Keratinocyte (primary cell): Measurements from ENCODE around the gene FAM53B. TPM values are rescaled to one million over a fixed set of nuclear protein-coding genes. Genes with fewer than 3 reads are reported as not detected.

Experiments
- DNase-seq: peaks from one replicate; pipeline ENCODE4 v3.0.0-alpha.2; 2011; ENCODE audit warnings: low read depth, missing footprints, low spot score
- FAIRE-seq: peaks from 2 replicates; lab custom pipeline; 2011; peaks lifted over from hg19 to GRCh38; lab: Jason Lieb, UNC
- H2AFZ ChIP-seq: 2 replicates; pipeline ENCODE4 v1.6.0; 2012; ENCODE audit warnings: low read length, control low read depth, inconsistent platforms; ENCODE audit not compliant: control insufficient read depth
- H3K27ac ChIP-seq: 2 replicates; pipeline ENCODE4 v1.5.1; 2011; ENCODE audit warnings: low read length; ENCODE audit not compliant: control insufficient read depth, insufficient read depth
- H3K27me3 ChIP-seq: 3 replicates; pipeline ENCODE4 v1.6.0; 2011; ENCODE audit warnings: low read length; ENCODE audit not compliant: control insufficient read depth, insufficient read depth; ENCODE audit errors: extremely low read depth
- H3K36me3 ChIP-seq, 2 experiments: 2 replicates in 1 of 2; 3 replicates in 1 of 2; pipeline ENCODE4 v1.5.1; 2011; ENCODE audit warnings: low read length in 2 of 2, mild to moderate bottlenecking in 1 of 2; ENCODE audit not compliant: control insufficient read depth in 2 of 2, insufficient read depth in 2 of 2; ENCODE audit errors: extremely low read depth in 1 of 2
- H3K4me1 ChIP-seq: 3 replicates; pipeline ENCODE4 v1.5.1; 2011; ENCODE audit warnings: low read length; ENCODE audit not compliant: control insufficient read depth, insufficient read depth; ENCODE audit errors: extremely low read depth
- H3K4me2 ChIP-seq: 3 replicates; pipeline ENCODE4 v1.6.0; 2011; ENCODE audit warnings: low read depth, low read length; ENCODE audit not compliant: control insufficient read depth, insufficient read depth; ENCODE audit errors: extremely low read depth
- H3K4me3 ChIP-seq, 3 experiments: fragments of 200-600 bp in 1 of 3; sonication (generic) in 1 of 3; 2 replicates in 2 of 3; 3 replicates in 1 of 3; pipeline ENCODE4 v1.5.1; 2011 to 2016; ENCODE audit warnings: low read length in 3 of 3, mild to moderate bottlenecking in 3 of 3, control low read depth in 2 of 3, inconsistent platforms in 1 of 3, low read depth in 1 of 3, mixed read lengths in 1 of 3, mixed run types in 1 of 3, moderate library complexity in 1 of 3; ENCODE audit not compliant: control insufficient read depth in 2 of 3, insufficient read depth in 2 of 3; ENCODE audit errors: extremely low read depth in 1 of 3
- H3K79me2 ChIP-seq: 2 replicates; pipeline ENCODE4 v1.6.0; 2012; ENCODE audit warnings: low read length; ENCODE audit not compliant: control insufficient read depth, insufficient read depth
- H3K9ac ChIP-seq: 3 replicates; pipeline ENCODE4 v1.6.0; 2011; ENCODE audit warnings: low read length; ENCODE audit not compliant: control insufficient read depth, insufficient read depth; ENCODE audit errors: extremely low read depth
- H3K9me1 ChIP-seq: 3 replicates; pipeline ENCODE4 v1.6.0; 2011; ENCODE audit warnings: low read length; ENCODE audit not compliant: control insufficient read depth, insufficient read depth; ENCODE audit errors: extremely low read depth
- H3K9me3 ChIP-seq: 2 replicates; pipeline ENCODE4 v1.5.1; 2012; ENCODE audit warnings: low read depth, low read length; ENCODE audit not compliant: control insufficient read depth
- H4K20me1 ChIP-seq: 3 replicates; pipeline ENCODE4 v1.6.0; 2011; ENCODE audit warnings: low read length; ENCODE audit not compliant: control insufficient read depth, insufficient read depth; ENCODE audit errors: extremely low read depth
- CTCF ChIP-seq, 3 experiments: IDR thresholded peaks in 1 of 3; conservative IDR thresholded peaks in 1 of 3; optimal IDR thresholded peaks in 1 of 3; 2 replicates in 2 of 3; 3 replicates in 1 of 3; pipeline versions ENCODE3 to v1.5.1; 2011; ENCODE audit warnings: low read length in 3 of 3, mild to moderate bottlenecking in 3 of 3, moderate library complexity in 2 of 3, control low read depth in 1 of 3, inconsistent platforms in 1 of 3; ENCODE audit not compliant: insufficient read depth in 2 of 3; ENCODE audit errors: extremely low read depth in 1 of 3
- EZH2 ChIP-seq: IDR thresholded peaks from one replicate; pipeline ENCODE4 v1.6.1; 2012; ENCODE audit warnings: inconsistent platforms, mild to moderate bottlenecking, low read length, moderate library complexity
- dilution Hi-C: fragments of 300-500 bp; cut with MboI; formaldehyde crosslinking; loops from one replicate; pipeline ENCODE4 v1.7.0; 2020; ENCODE audit warnings: low sequenced_read_pairs; ENCODE audit not compliant: extremely low pct_ligation_motif_present
- polyA plus RNA-seq, 5 experiments: library from polyadenylated mRNA; depleted of rRNA in 3 of 5; stranded (reverse) in 3 of 5; stranded (forward) in 1 of 5; unstranded in 1 of 5; fragments of >200 nt; gene quantifications; 1 replicate in 1 of 5; 2 replicates in 3 of 5; 3 replicates in 1 of 5; pipeline versions ENCODE4 v1.2.1 to v1.2.3, GENCODE V29; 2011 to 2012; ENCODE audit warnings: missing spikeins in 2 of 5, low read depth in 1 of 5, low replicate concordance in 1 of 5

FAM53B gene
- polyA plus RNA-seq, 1 donor (not counting 4 experiments of a cell fraction or from before 2014, with no cell fraction given): 8.6 TPM

- H3K9me1 ChIP-seq: no peaks in the 10 kb centered on the region
- H4K20me1 ChIP-seq: no peaks in the 10 kb centered on the region
- H3K27ac ChIP-seq: no peak overlapping the region
- dilution Hi-C loops: no loop called here
- no peak overlapping the region for H3K4me3 ChIP-seq
- H3K36me3 ChIP-seq: no peaks in the 10 kb centered on the region
- no peak overlapping the region for H3K4me2 ChIP-seq
- no peaks in the 10 kb centered on the region for H3K79me2 ChIP-seq
- H3K9ac ChIP-seq: no peak overlapping the region
- no peaks in the 10 kb centered on the region for H3K4me1 ChIP-seq
- H3K9me3 ChIP-seq: no peaks in the 10 kb centered on the region
- DNase-seq: no peak
- FAIRE-seq: no peak
- H3K27me3 ChIP-seq: peaks cover 4% of the 10 kb centered on the region
- TF ChIP-seq EZH2 (no peak), CTCF (optimal IDR thresholded peaks at IDR 0.05 in 1 of 3, IDR thresholded peaks at IDR 0.05 in 1 of 3, conservative IDR thresholded peaks at IDR 0.05 in 1 of 3; ENCODE audit: extremely low read depth in 1 of 3, insufficient read depth in 2 of 3, low read length in 3 of 3) (no peak)
- H2AFZ ChIP-seq: no peak overlapping the region
These were observed 138.0 kb downstream of the FAM53B start for GRCh38 chr10:124605856-124606812.

GRCh38 chr10:124605481-124605855 is 138.7 kb downstream of the FAM53B start:
- FAIRE-seq: no peak
- no peak for DNase-seq
- no peaks in the 10 kb centered on the region for H4K20me1 ChIP-seq
- dilution Hi-C loops: no loop called here
- no peak overlapping the region for H3K9ac ChIP-seq
- H3K4me3 ChIP-seq: no peak overlapping the region
- H3K4me2 ChIP-seq: no peak overlapping the region
- no peak overlapping the region for H3K27ac ChIP-seq
- H3K9me1 ChIP-seq: no peaks in the 10 kb centered on the region
- peaks cover 4% of the 10 kb centered on the region for H3K27me3 ChIP-seq
- no peaks in the 10 kb centered on the region for H3K9me3 ChIP-seq
- H2AFZ ChIP-seq: no peak overlapping the region
- no peaks in the 10 kb centered on the region for H3K36me3 ChIP-seq
- no peak for TF ChIP-seq CTCF (optimal IDR thresholded peaks at IDR 0.05 in 1 of 3, IDR thresholded peaks at IDR 0.05 in 1 of 3, conservative IDR thresholded peaks at IDR 0.05 in 1 of 3; ENCODE audit: extremely low read depth in 1 of 3, insufficient read depth in 2 of 3, low read length in 3 of 3)
- no peak for TF ChIP-seq EZH2
- H3K79me2 ChIP-seq: no peaks in the 10 kb centered on the region
- H3K4me1 ChIP-seq: no peaks in the 10 kb centered on the region
